HG02571 (cell line): Measurements from ENCODE around the gene HAGHL.
"Not testable (repeated sequence)": the region's sequence is repeated elsewhere in the genome, so short reads cannot be mapped to it uniquely, and the experiment has no call there.

Source experiments
- ATAC-seq: cut with Tn5 transposase; IDR thresholded peaks from one replicate; pipeline ENCODE4 v1.9.1; 2021; ENCODE audit warnings: mild to moderate bottlenecking, moderate library complexity; ENCODE audit not compliant: unreplicated experiment

Gene HAGHL

GRCh38 chr16:751152-752006 is 24.5 kb downstream of the HAGHL start:
- ATAC-seq, result no peak

DNA sequence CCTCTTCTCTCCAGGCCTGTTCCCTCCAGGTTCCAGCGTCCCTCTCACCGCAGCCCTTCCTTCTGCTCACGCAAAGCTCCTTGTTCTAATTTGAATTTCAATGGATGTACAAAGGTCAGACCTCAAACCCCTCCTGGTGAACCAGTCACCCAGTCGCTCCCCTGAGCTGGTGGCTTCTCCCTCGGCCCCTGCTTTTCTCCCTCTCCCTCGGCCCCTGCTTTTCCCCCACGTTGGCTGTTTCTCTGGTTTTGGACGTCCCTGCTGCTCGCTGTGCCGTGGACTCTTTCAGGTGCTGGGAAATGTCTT is 25.1 kb downstream of the HAGHL start:
- no peak for ATAC-seq

- ATAC-seq, result not testable (repeated sequence)
Measured at GRCh38 chr16:754121-754607, 27.3 kb downstream of the HAGHL start.

DNA sequence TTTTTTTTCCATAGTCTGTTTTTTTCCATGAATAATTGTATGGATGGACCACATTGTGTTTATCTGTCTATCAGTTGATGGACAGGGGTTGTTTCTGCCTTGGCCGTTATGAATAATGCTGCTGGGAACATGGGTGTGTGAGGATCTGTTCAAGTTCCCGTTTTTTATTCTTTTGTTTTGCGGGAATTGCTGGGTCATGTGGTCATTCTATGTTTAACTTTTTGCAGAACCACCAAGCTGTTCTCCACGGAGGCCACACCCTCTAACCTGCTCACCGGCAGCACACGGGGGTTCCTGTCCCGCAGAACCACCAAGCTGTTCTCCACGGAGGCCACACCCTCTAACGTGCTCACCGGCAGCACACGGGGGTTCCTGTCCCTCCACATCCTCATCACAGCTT is 27.8 kb downstream of the HAGHL start:
- no peak for ATAC-seq

- no peak for ATAC-seq
Measured at GRCh38 chr16:756428-756827, 29.5 kb downstream of the HAGHL start.

- ATAC-seq, result no peak
Measured at GRCh38 chr16:759110-759910, 32.4 kb downstream of the HAGHL start.

DNA sequence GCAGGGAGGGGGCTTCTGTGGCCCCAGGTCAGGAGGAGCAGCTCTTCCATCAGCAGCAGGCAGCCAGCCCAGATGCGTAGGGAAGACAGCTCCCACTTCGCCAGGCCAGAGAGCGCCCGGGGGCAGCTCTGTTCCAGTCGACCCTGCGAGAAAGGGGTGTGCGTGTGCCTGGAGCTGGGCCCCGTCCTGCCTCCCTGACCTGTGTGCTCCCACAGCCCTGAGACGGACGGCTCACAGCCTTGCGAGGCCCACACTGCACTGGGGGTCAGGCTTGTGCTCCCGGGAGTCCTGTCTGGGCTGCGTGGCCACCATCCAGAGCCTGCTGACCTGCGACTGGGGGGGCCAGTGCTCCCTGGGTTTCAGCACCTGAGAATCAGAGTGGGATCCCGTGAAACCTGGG is 33.2 kb downstream of the HAGHL start:
- ATAC-seq, result no peak

DNA sequence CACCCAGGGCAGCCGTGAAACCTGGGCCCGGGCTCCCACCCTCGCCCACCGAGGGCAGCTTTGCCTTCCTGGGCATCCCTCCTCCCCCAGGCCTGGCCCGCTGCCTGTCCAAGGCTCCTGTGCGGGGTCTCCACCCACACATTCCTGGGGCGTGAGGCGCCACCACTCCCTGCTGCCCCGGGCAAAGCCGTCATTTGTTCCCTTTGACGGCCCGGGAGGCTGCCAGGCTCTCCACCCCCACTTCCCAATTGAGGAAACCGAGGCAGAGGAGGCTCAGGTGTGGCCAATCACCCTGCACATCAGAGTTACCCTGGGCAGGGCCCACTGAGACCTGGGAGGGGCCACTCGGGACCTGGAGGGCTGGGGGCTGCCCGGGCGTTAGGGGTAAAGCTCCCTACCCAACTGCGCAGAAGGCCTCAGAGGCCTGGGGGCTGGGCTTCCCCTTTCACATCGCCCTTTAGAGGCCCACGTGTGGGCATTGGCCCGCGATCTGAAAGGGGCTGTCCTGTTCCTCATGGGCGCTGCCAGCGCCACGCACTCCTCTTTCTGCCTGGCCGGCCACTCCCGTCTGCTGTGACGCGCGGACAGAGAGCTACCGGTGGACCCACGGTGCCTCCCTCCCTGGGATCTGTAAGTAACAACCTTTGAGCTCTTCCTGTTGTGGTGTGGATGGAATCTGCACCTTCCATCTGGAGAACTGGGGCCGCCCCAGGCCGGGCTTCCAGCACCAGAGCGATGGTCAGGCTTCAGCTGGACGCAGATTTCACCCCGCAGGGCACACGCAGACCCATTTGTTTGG is 33.8 kb downstream of the HAGHL start, which contains the start of gene MSLN:
Gene MSLN, plus strand, starts transcription at position 190 of the 799 bp plus-strand sequence. CDS start 1,947 bp downstream, outside the sequence.
- no peak for ATAC-seq

DNA sequence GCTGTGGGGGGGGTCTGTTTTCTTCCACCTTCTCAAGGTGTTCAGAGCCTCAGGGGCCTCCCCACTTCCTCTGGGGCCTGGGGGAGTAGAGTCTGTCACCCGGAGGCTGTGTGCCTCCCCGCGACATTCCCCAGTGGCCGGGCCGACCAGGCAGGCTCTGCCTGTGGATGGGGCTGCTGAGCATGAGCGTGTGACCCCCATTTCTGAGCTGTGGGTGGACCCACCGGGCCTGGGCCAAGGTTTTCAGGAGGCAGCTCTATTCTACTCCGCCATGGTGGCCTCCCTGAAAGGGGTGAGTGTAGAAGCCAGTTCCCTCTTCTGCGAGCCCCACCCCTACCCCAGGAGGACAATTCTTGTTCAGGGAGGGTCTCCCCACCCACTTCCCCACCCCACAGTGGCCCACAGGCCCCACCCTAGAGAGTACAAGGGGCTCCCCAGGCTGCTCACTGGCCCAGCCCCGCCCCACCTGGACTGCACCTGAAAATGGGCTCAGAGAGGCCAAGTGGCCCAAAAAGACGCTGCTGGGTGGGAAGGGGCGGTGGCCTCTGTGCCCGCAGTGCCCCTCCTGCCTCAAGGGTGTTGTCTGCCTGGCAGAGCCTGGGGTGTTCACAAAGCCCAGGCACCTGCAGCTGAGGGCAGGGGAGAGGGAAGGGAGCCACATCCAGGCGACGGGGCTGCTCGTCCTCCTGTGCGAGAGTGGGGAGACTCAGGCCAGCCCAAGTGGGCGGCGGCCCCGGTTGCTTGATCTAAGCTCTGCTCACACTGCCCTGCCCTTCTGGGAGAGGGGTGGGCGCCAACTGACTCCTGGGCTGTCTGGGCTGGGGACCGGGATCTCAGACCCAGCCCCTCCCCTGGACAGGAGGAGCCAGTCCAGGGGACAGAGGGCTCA is 35.0 kb downstream of the HAGHL start:
- no peak for ATAC-seq

- ATAC-seq, result no peak
Measured at GRCh38 chr16:762595-763268, 35.8 kb downstream of the HAGHL start.

DNA sequence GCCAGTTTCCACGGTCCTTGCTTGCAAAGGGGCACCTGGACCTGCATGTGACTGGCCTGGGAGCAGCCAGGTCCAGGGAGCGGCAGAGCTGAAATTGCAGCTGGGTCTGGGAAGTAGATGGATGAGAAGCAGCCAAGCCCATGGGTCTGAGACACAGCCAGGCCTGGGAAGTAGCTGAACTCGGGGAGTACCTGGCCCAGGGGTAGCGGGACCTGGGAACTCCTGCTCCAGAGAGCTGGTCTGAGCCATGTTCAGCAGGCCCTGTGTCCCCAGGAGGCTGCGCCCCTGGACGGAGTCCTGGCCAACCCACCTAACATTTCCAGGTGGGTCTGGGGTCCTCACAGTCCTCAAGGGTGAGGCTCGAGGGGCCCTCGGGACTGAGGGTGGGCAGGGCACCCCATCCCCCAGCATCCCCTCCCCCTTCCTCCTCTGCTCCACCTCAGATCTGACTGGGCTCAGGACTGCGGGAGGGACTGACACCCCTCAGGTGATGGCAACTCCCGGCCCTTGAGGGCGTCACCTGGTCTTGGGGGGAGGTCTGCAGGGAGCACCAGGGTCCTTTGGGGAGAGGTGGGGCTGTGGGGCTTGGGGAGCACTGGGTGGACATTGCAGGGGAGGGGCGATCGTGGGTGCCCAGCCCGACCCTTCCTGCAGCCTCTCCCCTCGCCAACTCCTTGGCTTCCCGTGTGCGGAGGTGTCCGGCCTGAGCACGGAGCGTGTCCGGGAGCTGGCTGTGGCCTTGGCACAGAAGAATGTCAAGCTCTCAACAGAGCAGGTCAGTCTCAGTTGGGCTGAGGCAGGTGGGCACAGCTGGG is 36.7 kb downstream of the HAGHL start:
- ATAC-seq, result no peak

GRCh38 chr16:764184-764750 is 37.4 kb downstream of the HAGHL start:
- ATAC-seq, result no peak

GRCh38 chr16:764848-765487 is 38.1 kb downstream of the HAGHL start:
- no peak for ATAC-seq

- ATAC-seq, result no peak
Measured at GRCh38 chr16:765488-765865, 38.6 kb downstream of the HAGHL start.

DNA sequence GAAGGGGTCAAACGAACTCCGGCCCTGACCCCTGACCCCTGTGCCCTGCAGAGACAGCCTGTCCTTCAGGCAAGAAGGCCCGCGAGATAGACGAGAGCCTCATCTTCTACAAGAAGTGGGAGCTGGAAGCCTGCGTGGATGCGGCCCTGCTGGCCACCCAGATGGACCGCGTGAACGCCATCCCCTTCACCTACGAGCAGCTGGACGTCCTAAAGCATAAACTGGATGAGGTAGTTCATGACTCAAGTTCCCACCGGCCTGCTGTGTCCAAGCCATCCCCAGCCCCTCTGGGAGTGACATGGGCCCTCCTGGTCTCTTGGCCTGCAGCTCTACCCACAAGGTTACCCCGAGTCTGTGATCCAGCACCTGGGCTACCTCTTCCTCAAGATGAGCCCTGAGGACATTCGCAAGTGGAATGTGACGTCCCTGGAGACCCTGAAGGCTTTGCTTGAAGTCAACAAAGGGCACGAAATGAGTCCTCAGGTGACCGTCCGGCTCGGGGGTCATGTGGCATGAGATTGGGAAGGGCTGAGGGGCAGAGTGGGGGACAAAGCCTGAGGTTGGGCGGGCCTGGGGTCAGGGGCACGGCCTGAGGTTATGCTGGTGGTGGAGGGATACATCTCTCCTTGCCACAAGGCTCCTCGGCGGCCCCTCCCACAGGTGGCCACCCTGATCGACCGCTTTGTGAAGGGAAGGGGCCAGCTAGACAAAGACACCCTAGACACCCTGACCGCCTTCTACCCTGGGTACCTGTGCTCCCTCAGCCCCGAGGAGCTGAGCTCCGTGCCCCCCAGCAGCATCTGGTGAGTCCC is 39.3 kb downstream of the HAGHL start:
- no peak for ATAC-seq

DNA sequence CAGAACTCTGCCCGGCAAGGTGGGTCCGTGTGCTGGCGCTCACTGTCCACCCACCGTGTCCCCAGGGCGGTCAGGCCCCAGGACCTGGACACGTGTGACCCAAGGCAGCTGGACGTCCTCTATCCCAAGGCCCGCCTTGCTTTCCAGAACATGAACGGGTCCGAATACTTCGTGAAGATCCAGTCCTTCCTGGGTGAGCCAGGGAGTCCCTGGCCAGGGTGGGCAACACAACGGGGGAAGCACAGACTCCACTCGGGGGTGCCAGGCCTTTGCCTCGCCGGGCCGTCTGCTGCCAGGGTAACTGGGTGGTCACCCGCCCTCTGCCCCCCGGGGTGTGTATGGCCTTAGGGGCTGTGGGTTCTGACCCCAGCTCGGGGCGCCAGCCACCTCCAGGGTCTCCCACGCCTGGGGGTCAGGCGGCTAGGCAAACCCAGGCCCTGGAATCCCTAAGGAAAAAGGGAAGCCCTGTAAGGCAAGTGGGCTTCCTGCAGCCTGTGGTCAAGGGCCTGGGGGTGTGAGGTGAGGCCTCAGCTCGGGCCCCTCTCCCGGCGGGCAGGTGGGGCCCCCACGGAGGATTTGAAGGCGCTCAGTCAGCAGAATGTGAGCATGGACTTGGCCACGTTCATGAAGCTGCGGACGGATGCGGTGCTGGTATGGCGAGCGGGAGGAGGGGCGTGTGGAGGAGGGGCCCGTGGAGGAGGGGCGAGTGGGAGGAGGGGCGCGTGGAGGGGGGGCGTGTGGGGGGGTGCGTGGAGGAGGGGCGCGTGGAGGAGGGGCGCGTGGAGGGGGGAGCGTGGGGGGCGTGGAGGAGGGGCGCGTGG is 40.1 kb downstream of the HAGHL start:
- no peak for ATAC-seq
